CD4-positive, alpha-beta T cell treated with Interleukin-17A for 4 hours (primary cell): ENCODE measurements around the gene LARP4B.

ENCODE experiments used
- DNase-seq: peaks from one replicate; pipeline ENCODE4 v3.0.0-alpha.2; 2020; ENCODE audit warnings: mixed read lengths

Gene LARP4B

GRCh38 chr10:923844-924523 is 7.5 kb downstream of the LARP4B start:
- DNase-seq = no peak

- DNase-seq = no peak
Observed at GRCh38 chr10:921471-922414, 9.8 kb downstream of the LARP4B start.

GRCh38 chr10:920450-920849 is 11.1 kb downstream of the LARP4B start:
- DNase-seq = no peak

GRCh38 chr10:919481-919880 is 12.0 kb downstream of the LARP4B start:
- DNase-seq = no peak

DNA sequence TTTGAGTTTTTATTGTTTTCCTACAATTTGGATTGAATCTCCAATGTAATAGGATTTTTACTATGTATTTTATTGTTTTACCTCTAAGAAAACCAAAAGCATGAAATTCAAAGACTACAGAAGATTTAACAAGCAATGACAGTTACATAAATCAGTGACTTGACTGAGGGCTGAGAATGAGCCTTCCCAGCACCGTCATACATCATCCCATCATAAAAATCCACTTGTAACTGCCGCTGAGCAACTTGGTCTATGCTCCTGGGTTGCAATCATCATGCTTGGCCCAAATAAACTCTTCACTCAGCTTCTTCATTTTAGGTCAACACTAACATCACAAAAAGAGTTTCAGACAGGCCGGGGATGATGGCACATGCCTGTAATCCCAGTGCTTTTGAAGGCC is 13.5 kb downstream of the LARP4B start:
- DNase-seq = no peak

DNA sequence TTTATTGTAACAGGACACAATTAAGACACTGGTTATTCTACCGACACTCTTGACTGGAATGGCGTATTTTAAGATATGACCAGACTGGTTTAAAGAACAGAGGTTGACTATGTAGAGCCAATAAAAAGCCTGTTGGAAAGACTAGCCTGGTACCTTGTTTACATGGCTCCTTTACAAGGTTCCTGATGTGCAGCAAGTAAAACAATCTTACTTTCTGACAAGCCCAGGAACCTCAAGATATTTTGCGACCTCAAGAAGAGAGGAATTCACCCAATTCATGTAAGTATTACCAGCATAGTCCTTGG is 14.1 kb downstream of the LARP4B start:
- no peak for DNase-seq

DNA sequence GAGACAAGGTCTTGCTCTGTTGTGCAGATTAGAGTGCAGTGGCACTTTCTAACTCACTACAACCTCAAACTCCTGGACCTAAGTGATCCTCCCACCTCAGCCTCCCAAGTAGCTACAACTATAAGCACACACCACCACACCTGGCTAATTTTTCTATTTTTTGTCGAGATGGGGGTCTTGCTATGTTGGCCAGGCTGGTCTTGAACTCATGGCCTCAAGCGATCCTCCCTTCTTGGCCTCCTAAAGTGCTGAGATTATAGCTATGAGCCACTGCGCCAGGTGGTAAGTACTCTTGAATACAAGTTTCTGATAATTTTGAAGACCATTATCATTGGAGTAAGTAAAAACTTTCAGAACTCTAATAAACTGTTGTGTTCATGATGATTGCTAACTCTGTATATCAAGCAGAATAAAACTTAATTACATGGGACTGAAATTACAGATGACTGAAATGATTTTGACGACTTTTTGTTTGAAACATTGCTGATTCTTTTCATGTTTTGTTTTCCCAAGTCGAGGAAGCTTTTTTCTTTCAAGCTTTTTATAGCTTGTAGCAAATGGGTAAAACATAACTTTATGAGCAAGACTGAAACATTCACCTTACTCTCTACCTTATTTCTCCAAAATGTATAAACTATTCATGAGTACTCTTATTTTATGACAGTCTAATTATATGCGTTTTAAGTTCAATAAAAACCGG is 14.6 kb downstream of the LARP4B start:
- DNase-seq = no peak

GRCh38 chr10:909831-910230 is 21.7 kb downstream of the LARP4B start:
- DNase-seq = no peak

DNA sequence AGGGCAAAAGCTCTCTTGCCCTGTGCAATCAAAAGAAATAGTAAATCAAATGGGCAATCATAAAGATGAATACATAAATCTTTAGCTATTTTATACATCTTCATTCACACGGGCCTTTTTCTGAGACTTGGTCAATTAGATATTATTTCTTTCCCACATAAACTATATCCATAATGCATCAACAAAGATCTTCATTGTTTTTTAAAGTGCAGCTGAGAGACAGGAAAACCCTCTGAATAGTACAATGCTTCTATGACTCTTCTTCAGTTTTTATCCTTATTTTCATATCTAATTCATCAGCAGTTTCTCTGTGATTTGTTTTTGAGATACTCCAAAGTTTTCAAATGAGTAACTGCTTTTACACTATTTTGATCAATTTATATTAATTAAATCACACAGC is 25.5 kb downstream of the LARP4B start:
- DNase-seq = no peak

DNA sequence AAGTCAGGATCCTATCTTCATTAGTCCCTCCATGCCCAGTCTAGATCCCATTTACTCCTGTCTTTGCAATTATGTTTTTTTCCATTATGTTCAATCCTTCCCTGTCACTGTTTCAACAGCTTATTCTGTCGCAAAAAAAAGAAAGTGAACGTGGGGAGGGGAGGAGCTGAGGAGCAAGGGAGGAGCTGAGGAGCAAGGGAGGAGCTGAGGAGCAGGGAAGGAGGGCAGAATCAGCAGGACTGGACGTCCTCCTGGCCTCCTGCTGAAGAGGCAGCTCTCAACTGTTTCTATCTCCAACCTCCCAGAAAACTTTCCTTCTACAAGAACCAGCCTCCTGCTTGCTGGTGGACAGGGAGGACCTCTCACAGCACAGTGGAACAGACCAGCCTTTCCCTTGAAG is 26.0 kb downstream of the LARP4B start:
- no peak for DNase-seq

GRCh38 chr10:904403-904802 is 27.1 kb downstream of the LARP4B start:
- DNase-seq = no peak

- DNase-seq = no peak
Observed at GRCh38 chr10:898141-898540, 33.4 kb downstream of the LARP4B start.

DNA sequence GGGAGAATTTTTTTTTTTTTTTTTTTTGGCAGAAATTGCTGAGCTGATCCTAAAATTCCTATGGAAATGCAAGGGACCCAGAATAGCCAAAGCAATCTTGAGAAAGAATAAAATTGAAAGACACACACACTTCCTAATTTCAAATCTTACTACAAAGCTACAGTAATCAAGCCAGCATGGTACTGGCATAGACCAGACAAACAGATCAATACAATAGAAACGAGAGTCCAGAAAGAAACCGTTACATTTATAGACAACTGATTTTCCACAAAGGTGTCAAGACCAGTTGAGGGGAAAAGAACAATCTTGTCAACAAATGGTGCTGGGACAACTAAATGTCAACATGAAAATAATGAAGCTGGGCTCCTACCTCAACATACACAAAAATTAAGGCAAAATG is 34.5 kb downstream of the LARP4B start:
- no peak for DNase-seq

GRCh38 chr10:895324-895723 is 36.2 kb downstream of the LARP4B start:
- DNase-seq = no peak

DNA sequence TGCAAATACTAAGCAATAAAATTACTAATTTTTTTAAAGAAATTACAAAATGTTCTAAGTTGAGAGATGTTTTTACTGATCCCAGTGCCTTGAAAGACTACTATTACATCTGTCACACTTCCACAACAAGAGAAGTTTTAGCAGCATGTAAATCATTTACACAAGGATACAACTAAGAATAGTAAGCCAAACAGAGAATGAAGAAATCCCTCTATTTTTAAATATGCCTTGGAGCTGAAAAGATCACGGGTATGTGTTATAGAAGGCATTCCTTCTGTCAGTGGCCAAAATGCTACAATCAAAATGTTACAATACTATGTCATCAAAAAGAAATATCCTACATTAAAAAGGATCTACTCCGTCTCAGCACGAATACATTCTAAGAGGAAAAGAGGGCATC is 52.6 kb downstream of the LARP4B start:
- DNase-seq = no peak

DNA sequence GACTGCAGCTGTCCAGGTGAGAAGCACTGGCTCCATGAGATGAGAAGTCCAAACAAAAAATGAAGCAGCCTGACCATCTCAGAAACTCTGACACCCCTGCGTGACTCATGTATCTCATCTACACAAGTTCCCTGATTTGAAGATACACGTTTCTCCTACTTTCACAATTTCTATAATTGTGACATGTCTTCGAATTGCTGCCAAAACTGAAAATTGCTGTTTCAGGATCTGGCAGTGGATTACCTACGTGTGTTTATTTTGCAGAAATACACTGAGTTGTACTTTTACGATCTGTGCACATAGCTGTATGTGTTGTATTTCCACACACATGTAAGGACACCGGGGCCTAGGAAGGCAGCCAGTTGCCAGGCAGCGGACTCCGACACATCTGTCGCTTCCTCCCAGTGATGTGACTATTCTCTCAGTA is 53.2 kb downstream of the LARP4B start:
- no peak for DNase-seq

- no peak for DNase-seq
Observed at GRCh38 chr10:876438-876837, 55.1 kb downstream of the LARP4B start.

DNA sequence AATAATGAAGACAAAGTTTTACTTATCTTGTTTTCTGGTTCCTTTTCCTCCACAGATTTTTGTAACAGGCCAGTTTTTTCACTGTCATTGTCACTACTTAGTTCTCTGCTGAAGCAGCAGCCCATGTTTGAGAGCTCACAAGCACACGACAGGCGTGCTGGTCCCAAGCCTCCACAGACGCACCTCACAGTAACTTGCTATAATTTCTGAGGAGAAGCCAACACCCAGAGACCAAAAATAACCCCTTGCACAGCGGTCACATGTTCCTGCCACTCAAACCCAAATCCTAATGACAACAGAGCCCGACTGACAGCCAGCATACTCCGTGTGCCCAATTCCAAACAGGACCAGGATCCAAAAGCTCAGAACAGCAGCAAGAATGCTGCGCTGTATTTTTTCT is 58.5 kb downstream of the LARP4B start:
- DNase-seq = no peak

GRCh38 chr10:871951-872403 is 59.5 kb downstream of the LARP4B start:
- no peak for DNase-seq

GRCh38 chr10:870564-871166 is 60.8 kb downstream of the LARP4B start:
- DNase-seq = no peak

- DNase-seq = no peak
Observed at GRCh38 chr10:869171-869570, 62.3 kb downstream of the LARP4B start.

- DNase-seq = no peak
Observed at GRCh38 chr10:867807-868206, 63.7 kb downstream of the LARP4B start.

- DNase-seq = no peak
Observed at GRCh38 chr10:866577-866941, 64.9 kb downstream of the LARP4B start.
